ENCODE data around the gene FAM25A.

- TF ChIP-seq CTCF (IDR thresholded peaks at IDR 0.05) (no peak), EP300 (IDR thresholded peaks at IDR 0.05) (no peak)
Measured at GRCh38 chr10:86981716-86982115, 38.4 kb upstream of the FAM25A start.
